NT2/D1 (cell line): ENCODE measurements around the gene PRKN.
"Not testable (repeated sequence)": the region's sequence is repeated elsewhere in the genome, so short reads cannot be mapped to it uniquely, and the experiment has no call there.

Experiments used
- DNase-seq: peaks from one replicate; pipeline ENCODE4 v3.0.0-alpha.2; 2011; ENCODE audit warnings: low read depth, low spot score
- H3K27me3 ChIP-seq: 2 replicates; pipeline ENCODE4 v1.6.0; 2011; ENCODE audit warnings: mild to moderate bottlenecking; ENCODE audit not compliant: insufficient read length, insufficient read depth
- H3K36me3 ChIP-seq: 2 replicates; pipeline ENCODE4 v1.6.1; 2011; ENCODE audit warnings: mild to moderate bottlenecking, low read length, mixed read lengths; ENCODE audit not compliant: insufficient read depth, insufficient read length
- H3K4me1 ChIP-seq: 2 replicates; pipeline ENCODE4 v1.5.1; 2011; ENCODE audit not compliant: insufficient read depth, insufficient read length
- H3K4me3 ChIP-seq: 2 replicates; pipeline ENCODE4 v1.5.1; 2011; ENCODE audit warnings: low read depth; ENCODE audit not compliant: insufficient read length
- H3K9ac ChIP-seq: 2 replicates; pipeline ENCODE4 v1.6.0; 2011; ENCODE audit warnings: low read depth; ENCODE audit not compliant: insufficient read length
- H3K9me3 ChIP-seq: 2 replicates; pipeline ENCODE4 v1.5.1; 2011; ENCODE audit warnings: mild to moderate bottlenecking, low read length; ENCODE audit not compliant: insufficient read depth
- SUZ12 ChIP-seq: IDR thresholded peaks from 2 replicates; pipeline ENCODE4 v1.6.1; 2011; ENCODE audit not compliant: insufficient read length, insufficient read depth; ENCODE audit errors: extremely low read depth
- YY1 ChIP-seq: IDR thresholded peaks from 2 replicates; pipeline ENCODE4 v1.6.1; 2011; ENCODE audit not compliant: insufficient read length, insufficient read depth
- ZNF274 ChIP-seq: IDR thresholded peaks from 2 replicates; pipeline ENCODE4 v1.6.1; 2011; ENCODE audit warnings: mild to moderate bottlenecking, low read depth, low read length

The PRKN gene

GRCh38 chr6:162543221-162543620 is 184.3 kb downstream of the PRKN start:
- Histone ChIP-seq H3K9ac (no peak overlapping the region), H3K36me3 (no peaks in the 10 kb centered on the region), H3K9me3 (no peaks in the 10 kb centered on the region), H3K4me3 (no peak overlapping the region), H3K4me1 (no peaks in the 10 kb centered on the region), H3K27me3 (no peaks in the 10 kb centered on the region)
- DNase-seq: no peak
- no peak for TF ChIP-seq SUZ12
- TF ChIP-seq ZNF274: no peak
- TF ChIP-seq YY1: no peak

DNA sequence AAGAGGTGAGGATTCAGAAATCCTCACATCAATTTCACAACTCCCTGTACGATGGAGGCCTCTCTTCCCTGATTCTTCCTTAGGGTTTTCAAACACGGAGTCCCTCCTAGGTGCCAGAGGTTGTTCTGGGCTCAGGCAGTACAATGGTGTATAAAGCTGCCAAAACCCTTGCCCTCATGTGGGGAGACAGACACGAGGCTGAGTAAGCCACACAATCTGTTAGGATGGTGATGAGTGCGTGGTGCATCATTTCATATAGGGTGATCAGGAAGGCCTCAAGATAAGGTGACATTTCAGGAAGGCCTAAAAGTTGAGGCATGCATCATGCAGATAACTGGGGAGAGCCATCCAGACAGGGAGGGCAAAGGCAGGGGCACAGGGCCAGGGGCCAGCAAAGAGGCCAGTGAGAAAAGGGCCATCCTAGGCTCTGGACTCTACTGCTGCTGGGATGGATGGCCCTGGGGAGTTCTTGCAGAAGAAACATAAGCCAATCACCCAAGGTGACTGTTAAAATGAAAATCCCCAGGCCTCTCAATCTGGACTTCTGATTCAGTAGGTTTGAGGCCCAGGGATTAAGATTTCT is 186.5 kb downstream of the PRKN start:
- no peak for DNase-seq
- H3K9me3 ChIP-seq: no peaks in the 10 kb centered on the region
- no peak for TF ChIP-seq ZNF274
- TF ChIP-seq SUZ12: no peak
- TF ChIP-seq YY1: no peak
- H3K9ac ChIP-seq: no peak overlapping the region
- no peaks in the 10 kb centered on the region for H3K4me1 ChIP-seq
- H3K4me3 ChIP-seq: no peak overlapping the region
- no peaks in the 10 kb centered on the region for H3K36me3 ChIP-seq
- no peaks in the 10 kb centered on the region for H3K27me3 ChIP-seq

- Histone ChIP-seq H3K4me1 (no peaks in the 10 kb centered on the region), H3K36me3 (no peaks in the 10 kb centered on the region), H3K9me3 (no peaks in the 10 kb centered on the region), H3K27me3 (no peaks in the 10 kb centered on the region), H3K9ac (no peak overlapping the region), H3K4me3 (no peak overlapping the region)
- no peak for TF ChIP-seq ZNF274
- TF ChIP-seq YY1: no peak
- TF ChIP-seq SUZ12: no peak
- DNase-seq: no peak
These were observed 188.2 kb downstream of the PRKN start for GRCh38 chr6:162539321-162539720.

GRCh38 chr6:162538643-162539064 is 188.9 kb downstream of the PRKN start:
- no peaks in the 10 kb centered on the region for H3K27me3 ChIP-seq
- no peaks in the 10 kb centered on the region for H3K4me1 ChIP-seq
- TF ChIP-seq ZNF274: no peak
- no peak for TF ChIP-seq YY1
- TF ChIP-seq SUZ12: no peak
- H3K4me3 ChIP-seq: no peak overlapping the region
- H3K9ac ChIP-seq: no peak overlapping the region
- no peak for DNase-seq
- H3K9me3 ChIP-seq: no peaks in the 10 kb centered on the region
- no peaks in the 10 kb centered on the region for H3K36me3 ChIP-seq

DNA sequence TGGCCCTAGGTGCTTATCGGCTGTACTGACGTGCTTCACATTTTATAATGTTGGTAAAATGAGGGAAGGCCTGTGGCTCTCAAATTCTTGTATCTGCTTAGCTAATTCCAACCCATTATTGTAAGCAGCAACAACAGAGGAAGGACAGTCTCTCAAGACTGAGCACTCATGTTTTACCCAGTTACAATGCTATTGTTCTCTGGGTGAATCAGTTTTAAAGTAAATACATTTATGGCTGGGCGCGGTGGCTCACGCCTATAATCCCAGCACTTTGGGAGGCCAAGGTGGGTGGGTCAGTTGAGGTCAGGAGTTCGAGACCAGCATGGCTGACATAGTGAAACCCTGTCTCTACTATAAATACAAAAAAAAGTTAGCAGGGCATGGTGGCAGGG is 194.6 kb downstream of the PRKN start:
- Histone ChIP-seq H3K36me3 (no peaks in the 10 kb centered on the region), H3K9ac (no peak overlapping the region), H3K27me3 (no peaks in the 10 kb centered on the region), H3K9me3 (no peaks in the 10 kb centered on the region), H3K4me1 (no peaks in the 10 kb centered on the region), H3K4me3 (no peak overlapping the region)
- no peak for DNase-seq
- TF ChIP-seq SUZ12 (no peak), ZNF274 (no peak), YY1 (no peak)

- no peaks in the 10 kb centered on the region for H3K4me1 ChIP-seq
- H3K36me3 ChIP-seq: no peaks in the 10 kb centered on the region
- H3K27me3 ChIP-seq: no peaks in the 10 kb centered on the region
- TF ChIP-seq ZNF274 (no peak), YY1 (no peak), SUZ12 (no peak)
- no peak overlapping the region for H3K4me3 ChIP-seq
- no peak for DNase-seq
- no peaks in the 10 kb centered on the region for H3K9me3 ChIP-seq
- H3K9ac ChIP-seq: no peak overlapping the region
These were observed 195.1 kb downstream of the PRKN start for GRCh38 chr6:162532283-162533008.

DNA sequence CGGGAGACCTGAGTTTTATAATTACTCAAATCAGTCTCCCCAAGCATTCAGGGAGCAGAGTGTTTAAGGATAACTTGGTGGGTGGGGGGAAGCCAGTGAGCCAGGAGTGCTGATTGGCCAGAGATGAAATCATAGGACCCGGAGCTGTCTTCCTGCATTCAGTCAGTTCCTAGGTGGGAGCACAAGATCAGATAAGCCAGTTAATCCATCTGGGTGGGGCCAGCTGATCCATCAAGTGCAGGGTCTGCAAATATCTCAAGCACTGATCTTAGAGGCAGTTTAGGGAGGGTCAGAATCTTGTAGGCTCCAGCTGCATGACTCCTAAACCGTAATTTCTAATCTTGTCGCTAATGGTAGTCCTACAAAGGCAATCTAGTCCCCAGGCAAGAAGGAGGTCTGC is 196.2 kb downstream of the PRKN start:
- not testable (repeated sequence) for H3K9ac ChIP-seq, H3K36me3 ChIP-seq, H3K4me1 ChIP-seq, H3K4me3 ChIP-seq, H3K27me3 ChIP-seq, H3K9me3 ChIP-seq, DNase-seq

DNA sequence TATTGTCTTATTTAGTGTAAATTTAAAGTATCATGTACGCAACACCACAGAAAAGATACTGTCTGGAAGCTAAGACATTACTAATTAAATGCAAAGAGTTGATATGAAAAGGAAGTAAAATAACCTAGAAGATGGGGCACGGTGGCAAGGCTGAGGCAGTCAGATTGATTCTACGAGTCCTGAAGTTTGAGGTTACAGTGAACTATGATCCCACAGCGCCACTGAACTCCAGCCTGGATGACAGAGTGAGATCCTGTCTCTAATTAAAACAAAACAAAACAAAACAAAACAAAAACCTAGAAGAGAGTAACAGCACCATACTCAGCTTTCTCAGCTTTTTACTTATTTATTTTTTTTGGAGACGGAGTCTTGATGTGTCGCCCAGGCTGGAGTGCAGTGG is 199.0 kb downstream of the PRKN start:
- DNase-seq: no peak
- Histone ChIP-seq H3K4me3 (no peak overlapping the region), H3K27me3 (no peaks in the 10 kb centered on the region), H3K9me3 (no peaks in the 10 kb centered on the region), H3K4me1 (no peaks in the 10 kb centered on the region), H3K9ac (no peak overlapping the region), H3K36me3 (no peaks in the 10 kb centered on the region)
- TF ChIP-seq YY1 (no peak), SUZ12 (no peak), ZNF274 (no peak)
